ENCODE results near the gene DTX1.
"Not testable (repeated sequence)": the region's sequence is repeated elsewhere in the genome, so short reads cannot be mapped to it uniquely, and the experiment has no call there.

The DTX1 gene

DNA sequence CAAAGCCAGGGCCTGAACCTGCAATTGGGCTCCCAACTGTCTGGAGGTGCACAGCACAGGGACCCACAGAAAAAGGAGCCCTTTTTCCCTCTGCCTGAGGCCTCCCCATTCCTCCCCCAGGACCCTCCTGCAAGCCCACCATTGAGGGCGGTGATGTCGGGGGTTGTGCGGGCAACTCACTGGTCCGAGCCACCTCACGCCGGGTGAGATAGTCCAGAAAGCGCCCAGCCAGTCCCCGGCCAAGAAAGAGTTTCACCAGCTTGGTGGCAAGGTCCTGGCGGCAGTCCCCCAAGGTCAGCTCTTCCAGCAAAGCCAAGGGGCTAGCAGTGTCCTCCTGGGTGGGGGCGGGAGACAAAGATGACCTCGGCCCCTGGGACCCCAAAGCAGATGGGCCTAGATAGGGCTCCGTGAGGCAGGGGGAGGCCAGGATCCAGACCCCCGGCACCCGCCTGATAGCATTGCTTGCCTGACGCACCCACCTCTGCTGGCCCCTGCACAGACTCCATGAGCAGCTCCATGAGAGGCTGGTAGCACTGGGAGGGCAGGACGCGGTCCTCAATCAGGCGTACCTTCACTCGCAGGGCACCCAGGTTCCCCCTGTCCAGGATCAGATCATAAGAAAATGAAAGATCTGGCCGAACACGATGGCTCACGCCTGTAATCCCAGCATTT is 59.1 kb downstream of the DTX1 start:
- DNase-seq, result no peak

DNA sequence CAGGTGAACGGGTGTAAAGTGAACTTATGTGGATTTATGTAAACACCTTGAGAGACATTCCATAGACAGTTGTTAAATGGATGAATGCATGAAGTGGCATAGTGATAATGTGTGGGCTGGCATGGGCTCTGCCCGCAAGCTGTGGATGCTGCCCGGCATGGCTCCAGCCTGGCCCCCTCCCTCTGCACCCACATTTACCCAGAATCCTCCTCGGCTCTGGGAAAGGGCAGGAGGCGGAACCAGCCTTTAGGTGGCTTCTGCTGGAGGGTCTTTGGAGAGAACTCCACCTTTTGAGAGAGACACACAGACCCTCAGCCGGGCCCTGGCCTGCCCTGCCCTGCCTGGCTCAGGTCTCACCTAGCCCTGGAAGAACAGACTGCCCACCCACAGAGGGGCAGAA is 60.3 kb downstream of the DTX1 start:
- no peak for DNase-seq

DNA sequence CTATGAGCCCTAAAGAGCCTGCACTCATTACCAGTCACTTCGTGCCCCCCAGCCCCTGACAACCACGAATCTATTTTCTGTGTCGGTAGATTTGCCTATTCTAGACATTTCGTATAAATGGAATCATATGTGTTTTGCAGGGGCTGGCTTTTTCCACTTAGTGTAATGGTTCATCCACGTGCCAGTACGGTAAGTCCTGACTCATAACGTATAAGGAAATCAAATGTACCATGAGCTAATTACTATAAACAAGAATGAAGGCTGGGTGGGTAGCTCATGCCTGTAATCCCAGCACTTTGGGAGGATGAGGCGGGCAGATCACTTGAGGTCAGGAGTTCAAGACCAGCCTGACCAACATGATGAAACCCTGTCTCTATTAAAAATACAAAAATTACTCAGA is 61.2 kb downstream of the DTX1 start:
- DNase-seq, result not testable (repeated sequence)

DNA sequence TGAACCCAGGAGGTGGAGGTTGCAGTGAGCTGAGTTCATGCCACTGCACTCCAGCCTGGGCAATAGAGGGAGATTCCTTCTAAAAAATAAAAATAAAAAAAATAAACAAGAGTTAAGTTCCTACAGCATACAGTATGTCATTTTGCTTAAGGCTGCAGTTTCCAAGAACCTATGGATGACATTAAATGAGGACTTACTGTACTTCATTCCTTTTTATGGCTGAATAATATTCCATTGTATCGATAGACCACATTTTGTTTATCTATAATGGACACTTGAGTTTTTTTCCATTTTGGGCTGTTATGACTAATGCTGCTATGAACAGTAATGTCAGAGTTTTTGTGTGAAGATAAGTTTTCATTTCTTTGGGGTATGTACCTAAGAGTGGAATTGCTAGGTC is 61.6 kb downstream of the DTX1 start:
- no peak for DNase-seq

DNA sequence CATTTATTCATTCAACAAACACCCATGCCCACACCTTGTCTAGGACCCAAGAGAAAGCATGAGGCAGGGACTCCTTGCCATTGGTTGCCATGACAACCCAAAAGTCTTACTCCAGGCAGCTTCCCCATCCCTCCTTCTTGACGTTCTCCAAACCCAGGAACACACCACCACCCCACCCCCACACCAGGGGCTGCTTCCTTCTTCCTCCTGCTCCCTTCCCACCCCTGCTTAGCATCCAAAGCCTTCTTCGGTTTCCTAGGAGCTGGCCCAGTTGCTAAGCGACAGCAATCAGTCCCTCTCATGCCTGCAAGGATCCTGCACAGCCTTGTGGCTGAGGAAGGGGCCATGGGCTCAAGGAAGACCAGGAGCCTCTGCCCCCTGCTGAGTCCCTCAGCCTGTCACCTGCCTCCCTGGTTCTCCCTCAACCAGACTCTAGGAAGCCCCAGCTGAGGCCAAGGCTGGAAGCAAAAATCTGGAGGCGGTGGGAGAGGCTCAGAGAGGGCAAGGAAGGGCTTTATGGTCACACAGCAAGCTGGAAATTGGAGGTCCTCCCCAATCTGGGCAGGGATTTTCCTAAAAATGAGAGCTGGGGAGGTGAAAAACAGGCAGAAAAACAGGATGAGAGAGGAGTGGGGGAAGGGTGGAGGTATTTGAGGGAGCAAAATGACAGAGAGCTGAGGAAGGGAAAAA is 63.6 kb downstream of the DTX1 start:
- DNase-seq, result no peak

DNA sequence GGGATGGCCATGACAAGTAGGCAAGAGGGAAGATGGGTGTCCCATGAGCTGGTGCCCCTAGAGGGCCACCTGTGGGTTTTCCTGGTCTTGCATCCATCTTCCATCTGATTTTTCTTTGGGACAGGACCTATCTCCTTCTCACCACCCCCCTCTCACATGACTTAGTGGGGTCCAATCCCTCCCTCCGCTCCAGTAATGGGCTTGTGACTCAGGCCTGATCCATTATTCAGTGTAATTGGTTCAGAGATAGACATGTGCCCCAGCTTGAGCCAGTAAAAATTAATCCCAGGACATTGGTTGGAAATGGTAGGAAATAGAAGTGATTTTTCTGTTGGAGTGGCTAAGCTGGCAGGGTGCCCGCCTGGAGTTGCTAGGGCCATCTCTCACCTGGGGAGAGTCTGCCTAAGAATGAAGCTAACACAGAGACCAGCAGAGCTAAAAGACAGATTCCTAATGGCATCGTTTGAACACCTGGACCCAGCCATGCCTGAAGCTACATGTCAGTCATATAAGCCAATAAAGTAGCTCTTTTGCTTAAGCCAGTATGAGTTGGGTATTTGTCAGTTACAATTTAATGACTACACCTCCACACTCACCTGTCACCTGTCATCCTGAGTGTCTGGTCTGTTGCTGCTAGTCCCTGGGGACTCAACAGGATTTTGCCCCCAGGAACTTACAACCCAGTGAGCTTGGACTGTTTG is 64.3 kb downstream of the DTX1 start:
- no peak for DNase-seq

DNA sequence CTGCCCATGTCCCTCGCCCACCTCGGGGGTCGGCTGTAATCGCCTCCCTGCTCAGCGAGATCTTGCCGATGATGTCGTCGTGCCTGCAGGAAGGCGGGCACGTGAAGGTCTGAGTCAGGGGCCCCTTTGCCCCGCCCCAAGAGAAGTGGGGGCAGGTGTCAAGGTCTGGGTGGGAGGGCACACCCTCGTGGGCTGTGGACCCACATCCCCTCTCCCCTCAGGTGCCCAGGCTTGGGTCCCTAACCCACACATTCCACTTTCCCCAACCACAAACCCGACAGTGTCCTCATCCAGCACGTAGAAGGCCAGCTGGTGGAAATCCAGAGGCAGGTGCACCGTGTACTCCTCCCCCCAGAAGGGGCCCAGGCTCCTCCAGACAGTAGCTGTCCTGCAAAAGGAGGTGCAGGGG is 71.3 kb downstream of the DTX1 start:
- DNase-seq, result no peak

DNA sequence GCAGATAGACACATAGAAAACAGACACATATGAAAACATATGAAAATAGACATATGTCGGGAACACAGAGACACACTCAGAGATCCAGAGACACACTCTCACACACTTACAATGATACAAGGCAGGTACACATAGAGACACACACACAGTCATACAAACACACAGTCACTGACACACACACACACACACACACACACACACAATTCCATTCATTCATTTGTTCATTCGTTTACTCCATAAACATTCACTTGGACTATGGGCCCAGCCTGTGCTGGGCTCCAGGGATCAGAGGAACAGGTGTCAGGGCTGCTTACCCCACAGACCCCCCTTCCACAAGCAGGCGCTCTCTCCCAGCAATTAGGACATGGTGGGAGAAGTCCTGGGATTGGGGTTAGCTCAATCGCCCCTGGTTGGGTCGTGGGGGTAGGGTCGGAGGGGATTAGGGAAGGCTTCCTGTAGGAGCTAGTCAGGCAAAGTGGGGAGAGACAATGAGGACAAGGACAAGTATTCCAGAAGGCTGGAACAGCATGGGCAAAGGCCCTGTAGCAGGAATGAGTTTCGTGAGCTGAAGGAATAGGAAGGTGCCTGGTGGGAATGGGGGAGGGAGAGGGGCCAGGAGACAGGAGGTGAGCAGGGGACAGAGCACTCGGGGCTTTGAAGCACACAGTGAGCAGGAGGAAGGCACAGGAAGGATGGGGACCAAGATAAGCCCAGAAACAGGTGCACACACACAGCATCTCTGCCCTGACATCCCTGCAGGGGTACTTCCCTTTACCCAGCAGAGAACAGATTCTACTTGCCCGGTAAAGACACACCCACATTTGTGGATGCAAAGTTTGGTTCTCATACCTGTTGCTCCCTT is 72.5 kb downstream of the DTX1 start:
- DNase-seq, result no peak

DNA sequence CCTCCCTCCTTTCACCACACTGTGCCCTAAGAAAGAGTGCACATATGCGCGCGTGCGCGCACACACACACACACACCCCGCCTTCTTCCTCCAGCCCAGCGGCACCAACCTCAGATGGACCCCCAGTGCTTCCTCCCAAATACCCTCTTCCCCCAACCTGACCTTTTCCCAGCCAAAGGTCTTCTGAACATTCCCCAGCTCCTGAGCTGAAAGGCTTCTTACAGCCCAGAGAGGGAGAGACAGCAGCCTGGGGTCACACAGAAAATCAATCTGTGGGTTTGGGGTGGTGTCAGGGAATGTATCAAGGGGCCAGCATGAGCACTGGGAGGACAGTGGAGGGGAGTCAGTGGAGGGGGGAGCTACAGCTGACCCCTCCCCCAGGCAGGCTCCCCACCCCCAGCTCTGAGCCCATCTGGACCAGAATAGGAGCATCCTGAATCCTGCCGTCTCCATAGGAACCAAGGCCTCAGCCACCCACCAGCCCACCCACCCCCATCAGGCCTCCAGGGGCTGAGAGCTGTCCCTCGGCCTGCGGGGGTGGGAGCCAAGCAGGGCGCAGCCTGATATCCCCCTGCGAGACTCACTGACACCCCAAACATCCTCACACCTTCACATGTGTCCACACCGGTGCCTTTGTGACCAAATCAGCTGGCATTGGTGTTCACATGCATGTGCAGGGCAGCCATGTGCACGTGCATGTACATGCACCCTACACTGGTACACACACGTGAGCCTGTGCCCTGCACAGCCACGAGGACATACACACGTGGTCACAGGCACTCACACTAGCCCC is 73.3 kb downstream of the DTX1 start:
- no peak for DNase-seq

DNA sequence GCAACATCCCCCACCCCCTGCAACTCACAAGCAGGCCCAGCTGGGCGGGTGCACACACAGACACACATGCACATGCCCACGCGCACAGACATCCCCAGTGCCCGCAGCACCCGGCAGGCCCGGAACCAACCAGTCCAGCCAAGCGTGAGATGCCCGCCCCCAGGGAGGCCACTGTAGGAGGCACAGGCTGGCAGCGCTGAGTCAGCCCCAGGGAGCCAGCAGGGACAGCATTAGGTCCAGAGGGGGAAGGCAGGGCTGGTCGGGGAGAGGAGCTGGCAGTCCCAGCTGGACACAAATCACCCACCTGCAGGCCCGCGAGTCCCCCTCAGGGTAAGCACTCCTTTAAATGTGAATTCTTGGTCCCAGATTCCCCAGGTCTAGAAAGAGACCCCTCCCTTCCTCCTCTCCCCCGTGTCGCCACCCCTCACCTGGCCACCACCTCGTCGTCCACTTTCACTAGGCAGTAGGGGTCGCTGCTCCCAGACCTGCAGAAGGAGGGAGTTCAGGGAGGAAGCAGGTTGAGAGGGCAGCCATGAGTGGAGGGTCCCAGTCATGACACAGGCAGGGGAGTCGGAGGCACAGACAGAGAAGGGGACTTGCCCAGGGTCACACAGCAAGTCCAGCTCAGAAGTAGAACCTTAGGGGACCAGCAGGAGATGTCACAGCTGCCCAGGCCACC is 74.1 kb downstream of the DTX1 start:
- DNase-seq, result no peak

DNA sequence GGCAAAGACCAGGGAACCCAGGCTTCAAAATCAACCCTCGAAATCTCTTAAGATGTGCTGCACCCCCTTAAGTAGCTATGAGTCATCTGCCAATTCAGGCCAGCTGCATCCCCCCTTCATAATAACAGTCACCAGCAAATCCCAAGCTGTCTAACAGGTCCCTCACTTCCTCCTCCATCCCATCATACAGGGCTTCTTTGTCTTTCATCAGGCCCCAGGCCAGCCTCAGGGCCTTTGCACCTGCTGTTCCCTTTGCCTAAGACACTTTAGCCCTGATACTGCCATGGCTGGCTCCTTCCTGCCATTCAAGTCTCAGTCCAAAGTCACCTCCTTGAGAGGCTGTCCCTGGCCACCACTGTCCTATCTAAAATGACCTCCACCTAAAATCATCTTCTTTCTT is 75.0 kb downstream of the DTX1 start:
- no peak for DNase-seq

DNA sequence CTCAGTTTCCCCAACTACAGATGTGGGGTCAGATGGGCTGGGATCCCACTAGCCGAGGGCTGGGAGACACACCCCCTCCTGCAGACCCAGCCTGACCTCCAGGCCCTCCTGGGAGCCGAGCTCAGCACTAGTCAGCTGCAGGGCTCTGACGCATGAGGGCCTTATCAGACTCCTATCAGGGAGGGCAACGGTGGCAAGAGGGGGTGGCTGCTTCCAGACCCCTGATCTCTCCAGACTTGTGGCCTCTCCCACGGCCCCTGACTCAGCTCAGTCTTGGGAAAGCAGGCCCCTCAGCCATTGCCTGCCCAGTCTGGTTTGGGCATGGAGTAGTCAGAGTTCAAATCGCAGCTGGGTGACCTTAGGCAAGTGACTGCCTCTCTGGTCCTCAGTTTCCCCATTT is 76.5 kb downstream of the DTX1 start:
- DNase-seq, result no peak

DNA sequence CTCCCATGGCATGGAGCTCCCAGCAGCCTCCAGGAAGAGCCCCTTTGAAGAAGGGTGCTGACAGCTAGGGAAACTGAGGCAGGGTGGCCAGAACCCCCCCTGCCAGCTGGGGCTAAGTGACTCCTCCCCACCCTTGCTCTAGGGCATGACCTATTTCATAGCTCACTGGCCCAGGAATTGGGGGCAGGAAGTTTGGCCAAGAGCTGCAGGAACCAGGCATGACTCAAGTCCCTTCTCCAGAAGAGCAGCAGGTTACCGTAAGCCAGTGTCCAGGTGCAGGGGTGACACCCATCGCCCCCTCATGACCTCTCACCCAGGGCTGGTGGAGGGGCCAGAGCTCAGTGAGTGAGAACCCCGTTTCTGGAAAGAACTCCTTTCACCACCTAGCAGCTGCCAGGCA is 77.1 kb downstream of the DTX1 start:
- no peak for DNase-seq

DNA sequence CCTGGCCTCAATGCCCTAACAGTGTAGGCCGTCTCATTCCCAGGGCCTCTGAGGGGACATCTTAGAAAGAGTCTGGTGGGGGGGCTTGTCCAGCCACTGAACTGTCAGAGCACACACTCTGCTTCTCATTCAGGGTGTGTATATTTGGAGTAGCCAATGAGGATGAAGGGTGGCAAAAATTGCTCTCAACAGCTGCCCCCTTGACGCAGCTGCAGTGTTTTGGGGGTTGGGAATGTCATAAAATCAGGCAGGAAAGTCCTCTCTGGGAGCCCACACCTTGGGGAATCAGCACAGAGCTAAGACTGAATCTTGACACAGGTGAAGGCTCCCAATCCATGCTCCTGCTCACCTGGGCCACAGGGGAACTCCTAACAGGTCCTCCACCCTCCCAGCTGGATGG is 77.5 kb downstream of the DTX1 start:
- no peak for DNase-seq

DNA sequence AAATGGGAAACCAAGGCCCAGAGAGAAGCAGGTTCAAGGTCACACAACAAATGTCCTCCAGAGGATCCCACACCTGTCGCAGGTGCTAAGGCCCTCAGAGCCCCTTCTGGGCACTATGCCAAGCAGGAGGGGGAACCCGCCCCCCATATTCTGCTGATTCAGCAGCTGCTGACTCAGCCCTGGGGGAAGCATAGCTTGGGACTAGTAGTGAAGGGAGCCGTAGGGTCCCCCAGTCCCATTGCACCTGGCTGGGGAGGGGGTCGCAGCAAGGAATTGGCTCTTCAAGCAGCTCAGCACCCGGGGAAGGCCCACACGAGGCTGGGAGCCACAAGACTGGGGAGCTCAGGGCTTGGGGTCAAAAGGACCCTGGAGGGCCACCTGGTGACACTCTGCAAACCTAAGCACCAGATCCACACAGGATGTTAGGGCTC is 78.0 kb downstream of the DTX1 start:
- no peak for DNase-seq

DNA sequence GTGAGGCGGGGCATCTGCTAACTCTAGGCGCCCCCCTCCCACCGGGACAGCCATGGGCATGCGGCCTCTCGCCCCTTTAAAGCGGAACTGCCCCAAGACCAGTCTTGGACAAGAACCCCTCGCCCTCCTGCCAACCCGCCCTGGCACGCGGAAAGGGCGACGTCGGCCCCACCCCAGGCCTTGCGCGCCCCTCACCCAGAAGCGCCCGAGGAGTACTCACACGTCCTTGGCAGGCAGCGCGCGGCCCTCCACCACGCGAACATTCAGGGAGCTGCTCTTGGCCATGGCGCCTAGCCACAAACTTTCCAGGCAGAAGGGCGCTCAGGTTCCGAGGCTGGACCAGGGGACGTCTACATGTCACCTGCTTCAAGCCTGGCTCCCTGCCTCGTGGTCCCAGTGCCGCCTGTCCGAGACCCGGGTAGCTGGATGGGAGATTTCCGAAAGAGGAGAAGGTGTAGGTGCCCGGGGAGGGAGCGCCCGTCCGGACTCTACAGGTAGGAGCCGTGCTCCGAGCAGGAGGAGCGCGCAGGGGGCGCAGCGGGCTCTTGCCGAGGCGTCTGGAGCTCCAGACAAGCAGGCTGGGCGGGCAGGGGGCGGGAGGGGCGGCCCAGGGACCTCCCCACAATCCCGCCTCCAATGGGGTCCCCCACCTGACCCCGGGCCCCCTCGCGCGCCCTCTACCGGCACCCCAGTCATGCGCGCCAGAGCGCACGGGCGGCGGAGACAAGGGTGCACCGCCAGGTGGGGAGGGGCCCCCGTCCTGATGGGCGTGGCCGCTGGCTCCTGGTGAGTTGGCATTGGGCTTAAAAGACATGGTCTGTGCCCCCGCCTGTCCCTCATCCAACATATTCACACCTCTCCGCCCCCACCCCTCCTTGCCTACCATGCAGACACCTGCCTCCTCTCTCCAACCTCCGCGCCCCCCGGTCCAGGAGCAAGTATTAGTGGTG is 78.9 kb downstream of the DTX1 start, which contains the start of gene RASAL1:
TSS of gene RASAL1 (minus strand) at position 584 of the 950 bp plus-strand sequence. CDS start at position 285, 299 bp downstream.
- no peak for DNase-seq

DNA sequence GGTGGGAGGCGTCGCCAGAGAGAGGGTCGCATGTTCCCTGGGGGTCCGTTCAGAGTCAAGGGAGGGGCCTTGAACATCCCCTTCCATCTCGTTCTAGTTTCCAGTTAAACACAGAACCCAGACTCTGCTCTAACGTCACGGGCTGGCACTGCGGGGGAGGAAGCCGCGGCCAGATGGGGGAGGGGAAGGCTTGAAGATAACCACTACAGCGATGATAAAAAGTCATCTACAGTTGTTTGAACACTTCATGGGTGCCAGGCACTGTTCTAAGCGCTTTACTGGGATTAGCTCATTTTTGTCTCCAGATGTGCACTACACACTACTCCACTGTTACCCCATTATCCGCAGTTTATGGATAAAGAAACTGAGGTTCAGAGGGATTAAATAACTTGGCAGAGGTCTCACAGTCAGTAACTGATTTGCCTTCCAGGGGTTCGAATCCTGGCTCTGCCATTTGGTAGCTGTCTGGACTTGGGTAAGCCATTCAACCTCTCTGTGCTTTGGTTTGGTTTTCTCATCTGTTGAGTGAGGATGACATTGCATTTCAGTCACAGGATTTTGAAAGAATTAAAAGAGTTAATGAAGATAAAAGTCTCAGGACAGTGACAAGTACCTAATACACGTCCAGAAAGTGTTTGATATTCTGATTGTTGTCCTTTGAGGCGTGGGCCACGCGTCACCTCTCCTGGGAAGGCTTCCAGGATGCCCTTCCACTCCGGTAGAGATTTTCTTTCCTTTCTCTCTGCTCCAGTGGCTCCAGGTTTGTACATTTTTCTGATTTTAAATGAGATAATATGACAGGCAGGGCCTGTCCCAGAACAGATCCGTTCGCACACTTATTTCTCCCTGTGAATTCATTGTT is 79.8 kb downstream of the DTX1 start:
- DNase-seq, result no peak

DNA sequence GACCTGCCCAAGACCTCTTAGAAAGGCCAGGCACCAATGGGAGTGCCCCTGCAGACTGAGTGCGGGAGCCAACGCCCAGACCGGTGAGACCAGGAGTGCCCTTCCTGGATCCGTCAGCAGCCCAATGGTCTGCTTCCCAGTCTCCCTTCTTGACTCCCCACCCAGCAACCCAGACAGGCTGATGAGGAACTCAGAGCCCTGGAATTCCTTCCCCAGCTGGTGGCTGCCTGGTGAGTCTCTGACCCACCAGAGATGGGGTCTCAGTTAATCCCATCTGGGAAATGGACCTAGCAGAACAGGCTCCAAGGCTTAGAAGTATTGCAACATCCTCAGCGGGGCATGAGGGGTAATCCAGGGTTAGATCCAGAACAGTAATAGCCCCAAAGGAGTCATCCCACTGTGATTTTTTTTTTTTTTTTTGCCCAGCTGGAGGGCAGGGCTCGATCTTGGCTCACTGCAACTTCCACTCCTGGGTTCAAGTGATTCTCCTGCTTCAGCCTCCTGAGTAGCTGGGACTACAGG is 80.5 kb downstream of the DTX1 start:
- DNase-seq, result no peak

Measured in NCI-H446 treated with DMSO at 0.1 percent for 48 hours (cell line).